Activated CD8-positive, alpha-beta memory T cell treated with anti-CD3 and anti-CD28 coated beads, Interleukin-2, amount 50 U/mL, for 1 hour (primary cell): Measurements from ENCODE around the gene DRD2.

Experiments used
- DNase-seq: peaks from one replicate; pipeline ENCODE4 v3.0.0-alpha.2; 2020; ENCODE audit errors: extremely low read depth

Gene DRD2

DNA sequence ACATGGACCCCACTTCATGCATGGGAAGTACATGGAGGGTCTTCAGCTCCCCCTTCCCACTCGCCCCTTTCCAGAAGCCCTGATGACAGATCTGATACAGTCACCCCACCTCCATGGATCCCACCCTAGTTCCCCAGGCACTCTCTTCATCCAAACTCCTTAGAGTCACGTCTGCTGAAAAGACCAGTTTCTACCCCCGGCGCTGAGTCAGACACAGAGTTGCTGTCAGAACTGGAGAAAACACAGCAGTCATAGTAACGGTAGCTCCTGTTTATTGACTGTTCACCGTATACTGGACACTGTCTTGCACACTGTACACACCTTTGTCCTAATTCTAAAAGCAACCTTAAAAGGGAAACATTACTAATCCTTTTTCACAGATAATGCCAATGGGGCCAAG, 29.1 kb downstream of the DRD2 start:
- DNase-seq, result no peak

GRCh38 chr11:113444502-113445123, 30.6 kb downstream of the DRD2 start:
- DNase-seq, result no peak

GRCh38 chr11:113440816-113441215, 34.4 kb downstream of the DRD2 start:
- DNase-seq, result no peak

DNA sequence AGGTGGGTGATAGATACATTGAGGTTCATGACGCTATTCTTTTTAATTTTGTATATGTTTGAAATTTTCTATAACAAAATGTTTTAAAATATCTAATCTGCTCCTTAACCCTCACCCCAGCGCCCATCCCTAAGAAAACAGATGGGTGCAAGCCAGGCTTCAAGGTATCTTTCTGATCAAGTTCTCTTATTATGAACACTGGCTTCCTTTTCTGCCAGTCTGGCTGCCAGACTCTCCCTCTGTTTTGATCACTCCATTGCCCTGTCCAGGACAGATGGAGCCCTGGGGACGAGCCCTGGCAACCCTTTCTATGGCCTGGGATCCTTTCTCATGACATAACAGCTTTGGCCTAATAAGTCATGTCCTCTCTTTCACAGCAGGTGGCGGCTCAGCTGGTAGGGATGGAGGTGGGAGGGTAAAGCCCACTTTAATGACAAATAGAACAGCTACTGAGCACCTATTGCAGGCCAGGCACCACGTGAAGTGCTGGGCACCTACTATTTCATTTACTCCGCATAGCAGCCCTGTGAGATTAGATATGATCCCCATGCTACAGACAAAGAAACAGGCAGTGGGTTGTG, 38.4 kb downstream of the DRD2 start:
- no peak for DNase-seq

DNA sequence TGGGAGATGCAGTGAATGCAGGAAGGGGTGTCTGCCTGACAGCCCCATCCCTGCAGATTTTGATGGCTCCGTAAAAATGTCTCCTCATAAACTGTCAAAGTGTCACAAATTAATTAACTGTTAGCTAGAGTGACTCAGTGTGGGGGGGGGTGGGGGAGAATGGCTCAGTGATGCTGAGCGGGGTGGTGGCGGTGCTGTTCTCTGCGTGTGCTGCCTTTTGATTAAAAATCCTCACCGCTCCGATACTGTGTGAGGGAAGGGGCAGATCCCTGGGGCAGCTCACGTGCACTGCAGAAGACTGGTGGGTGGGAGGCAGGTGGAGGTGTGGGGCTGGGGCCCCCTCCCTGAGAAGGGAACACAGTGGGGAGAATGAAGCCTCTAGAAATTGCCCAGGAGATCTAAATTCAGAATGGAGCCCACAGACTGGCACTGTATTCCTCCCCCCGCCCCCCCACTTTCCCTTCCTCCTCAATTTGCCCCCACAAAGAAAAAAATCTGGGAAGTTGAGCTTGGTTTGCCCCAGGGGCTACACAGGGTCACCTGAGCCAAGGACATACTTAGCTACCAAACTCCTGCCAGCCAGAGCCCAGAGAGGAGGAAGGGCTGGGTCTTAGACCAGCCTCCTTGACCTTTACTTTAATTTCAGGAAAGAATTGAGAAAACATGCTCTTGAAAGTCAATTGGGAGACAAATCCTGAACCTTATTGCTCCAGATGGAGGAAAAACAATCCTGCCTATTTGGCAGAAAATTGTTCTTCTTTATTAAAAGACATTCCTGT, 39.8 kb downstream of the DRD2 start:
- no peak for DNase-seq

- no peak for DNase-seq
Observed at GRCh38 chr11:113431746-113432145, 43.5 kb downstream of the DRD2 start.

DNA sequence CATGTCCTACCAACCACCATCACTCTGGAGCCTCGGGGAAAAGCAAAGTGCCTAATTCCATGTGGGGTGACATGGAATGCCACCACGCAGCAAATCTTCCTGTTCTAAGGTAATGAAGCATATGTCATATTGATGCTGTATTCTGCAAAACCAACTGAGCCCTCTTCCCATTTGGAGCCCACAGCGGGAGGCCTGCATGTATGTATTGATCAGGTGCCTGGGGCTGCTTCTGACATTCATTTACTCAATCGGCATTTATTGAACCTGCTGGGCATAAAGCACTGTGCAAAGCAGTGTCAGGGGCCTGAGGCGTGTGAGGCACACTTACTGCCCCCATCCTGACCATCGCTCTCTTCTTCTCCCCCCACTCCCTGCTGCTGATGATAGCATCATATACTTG, 48.5 kb downstream of the DRD2 start:
- DNase-seq, result no peak

DNA sequence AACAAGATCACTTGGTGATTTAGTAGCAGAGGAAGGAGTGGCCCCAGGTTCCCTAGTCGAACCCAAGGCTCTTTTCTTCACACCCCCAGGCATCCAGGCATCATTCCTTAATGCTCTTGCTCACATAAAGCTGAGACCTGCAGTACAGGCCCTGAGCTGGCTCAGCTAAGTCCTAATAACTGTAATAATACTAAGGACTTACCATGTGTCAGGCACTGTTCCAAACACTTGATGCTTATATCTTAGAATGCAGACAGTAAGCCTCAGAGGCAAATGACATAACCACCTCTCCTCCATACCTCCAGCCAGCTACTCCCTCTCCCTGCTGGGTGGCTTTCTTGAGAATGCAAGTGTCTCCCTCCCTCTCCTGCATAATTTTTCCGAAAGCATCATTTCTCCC, 54.4 kb downstream of the DRD2 start:
- DNase-seq, result no peak

DNA sequence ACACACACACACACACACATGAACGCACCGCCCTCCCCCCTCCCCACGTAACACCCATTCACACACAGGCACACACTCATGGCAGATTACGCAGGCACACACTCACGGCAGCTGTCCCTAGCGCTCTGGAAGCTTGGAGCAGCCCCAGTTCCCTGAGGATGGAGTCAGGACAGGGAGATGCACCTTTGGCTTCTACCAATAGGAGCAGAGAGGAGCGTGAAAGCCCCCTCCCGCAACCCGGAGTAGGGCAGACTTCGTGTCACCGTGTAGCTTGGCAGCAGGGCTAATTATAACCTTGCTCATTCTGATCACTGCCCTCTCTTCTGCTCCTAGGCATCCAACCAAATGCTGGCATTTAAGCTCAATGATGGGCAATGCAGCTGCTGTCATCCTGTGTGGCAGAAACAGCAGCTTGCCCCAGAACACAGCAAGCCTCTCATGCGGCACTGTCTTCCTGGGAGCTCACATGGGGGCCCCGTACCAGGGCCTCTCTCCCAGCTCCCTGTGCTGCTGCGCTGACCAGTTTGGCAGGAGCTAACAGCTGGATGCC, 55.7 kb downstream of the DRD2 start:
- no peak for DNase-seq

DNA sequence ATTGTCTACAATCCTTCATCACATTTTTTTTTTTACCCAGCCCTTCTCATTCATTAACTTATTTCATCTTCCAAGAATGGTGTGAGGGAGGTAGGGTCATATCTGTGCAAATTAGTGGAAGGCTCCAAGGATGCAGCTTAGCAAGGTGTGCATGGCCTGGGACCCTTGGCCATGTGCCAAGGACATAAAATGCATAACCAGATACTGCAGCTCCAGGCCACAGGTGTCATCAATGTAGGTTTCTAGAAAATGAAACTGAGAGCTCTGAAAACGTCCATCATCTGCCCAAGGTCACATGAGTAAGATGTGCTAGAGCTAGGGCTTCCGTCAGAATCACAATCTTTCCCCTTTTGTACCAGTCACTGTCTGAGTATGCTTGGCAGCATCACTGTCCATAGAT, 57.8 kb downstream of the DRD2 start:
- no peak for DNase-seq

- DNase-seq, result no peak
Observed at GRCh38 chr11:113415343-113415742, 59.9 kb downstream of the DRD2 start.

DNA sequence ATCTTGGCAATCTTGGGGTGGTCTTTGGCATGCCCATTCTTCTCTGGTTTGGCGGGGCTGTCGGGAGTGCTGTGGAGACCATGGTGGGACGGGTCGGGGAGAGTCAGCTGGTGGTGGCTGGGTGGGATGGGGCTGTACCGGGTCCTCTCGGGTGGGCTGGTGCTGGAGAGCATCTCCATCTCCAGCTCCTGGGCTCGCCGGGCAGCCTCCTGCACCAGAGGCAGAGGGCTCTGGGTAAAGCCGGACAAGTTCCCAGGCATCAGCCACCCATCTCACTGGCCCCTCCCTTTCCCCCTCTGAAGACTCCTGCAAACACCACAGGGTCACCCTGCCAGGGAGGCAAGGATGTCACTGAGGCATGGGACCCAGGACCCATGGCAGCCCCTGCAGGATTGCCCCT, 62.5 kb downstream of the DRD2 start:
- DNase-seq, result no peak

- DNase-seq, result no peak
Observed at GRCh38 chr11:113411536-113411935, 63.7 kb downstream of the DRD2 start.

GRCh38 chr11:113410414-113411135, 64.6 kb downstream of the DRD2 start:
- no peak for DNase-seq

- DNase-seq, result no peak
Observed at GRCh38 chr11:113409526-113409925, 65.7 kb downstream of the DRD2 start.

DNA sequence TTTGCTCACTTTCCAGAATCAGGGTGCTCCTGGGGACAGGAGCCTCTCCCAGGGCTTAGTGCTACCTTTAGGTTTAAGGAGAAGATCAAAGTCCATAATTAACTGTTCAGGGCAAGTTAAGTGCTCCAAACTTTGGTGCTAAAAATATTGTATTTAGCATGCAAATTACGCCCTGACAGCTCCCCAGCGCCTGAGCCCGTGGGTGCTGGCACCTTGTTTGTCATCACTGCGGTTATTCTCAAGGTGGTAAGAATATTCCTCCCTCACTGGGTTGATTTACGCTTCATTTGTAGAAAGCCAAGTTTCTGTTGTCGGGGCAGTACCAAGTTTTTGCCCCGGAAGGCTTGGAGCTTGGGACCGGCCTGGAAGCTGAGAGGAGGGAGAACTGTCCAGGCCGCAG, 66.3 kb downstream of the DRD2 start:
- no peak for DNase-seq

- DNase-seq, result no peak
Observed at GRCh38 chr11:113408206-113408605, 67.0 kb downstream of the DRD2 start.

GRCh38 chr11:113407163-113407562, 68.0 kb downstream of the DRD2 start:
- no peak for DNase-seq

DNA sequence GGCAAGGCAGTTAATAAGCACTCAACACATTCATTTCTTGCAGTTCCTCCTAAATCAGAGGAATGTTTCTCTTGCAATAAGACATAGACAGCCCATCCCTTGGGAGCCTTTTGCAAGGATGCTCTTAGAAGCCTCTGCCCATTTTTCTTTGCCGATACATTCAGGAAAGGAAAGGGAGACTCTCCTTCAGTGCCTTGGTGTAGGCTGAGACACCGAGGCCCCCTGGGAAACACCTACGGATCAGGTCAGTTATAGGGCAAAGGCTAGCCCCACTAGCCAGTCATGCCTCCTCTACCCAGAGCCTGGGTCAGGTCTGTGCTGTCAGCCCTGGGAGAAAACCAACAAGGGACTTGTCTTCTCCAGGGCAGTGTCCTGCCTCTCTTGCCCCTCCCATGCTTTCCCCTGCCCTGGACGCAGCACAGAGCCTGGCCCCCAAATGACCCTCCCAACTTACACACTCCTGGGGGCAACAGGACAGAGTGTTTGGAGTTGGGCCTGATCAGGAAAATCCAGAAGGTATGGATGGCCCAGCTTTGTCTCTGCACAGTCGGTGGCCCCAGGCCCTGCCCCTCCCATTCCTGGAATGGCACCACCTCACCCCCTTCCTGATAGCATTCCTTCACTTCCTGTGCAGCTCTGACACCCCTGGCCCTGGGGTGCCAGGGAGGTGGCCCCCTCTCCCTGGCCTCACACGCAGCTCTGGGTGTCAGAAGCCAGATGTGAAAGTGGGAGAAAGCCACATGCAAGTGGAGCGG, 69.3 kb downstream of the DRD2 start:
- no peak for DNase-seq

DNA sequence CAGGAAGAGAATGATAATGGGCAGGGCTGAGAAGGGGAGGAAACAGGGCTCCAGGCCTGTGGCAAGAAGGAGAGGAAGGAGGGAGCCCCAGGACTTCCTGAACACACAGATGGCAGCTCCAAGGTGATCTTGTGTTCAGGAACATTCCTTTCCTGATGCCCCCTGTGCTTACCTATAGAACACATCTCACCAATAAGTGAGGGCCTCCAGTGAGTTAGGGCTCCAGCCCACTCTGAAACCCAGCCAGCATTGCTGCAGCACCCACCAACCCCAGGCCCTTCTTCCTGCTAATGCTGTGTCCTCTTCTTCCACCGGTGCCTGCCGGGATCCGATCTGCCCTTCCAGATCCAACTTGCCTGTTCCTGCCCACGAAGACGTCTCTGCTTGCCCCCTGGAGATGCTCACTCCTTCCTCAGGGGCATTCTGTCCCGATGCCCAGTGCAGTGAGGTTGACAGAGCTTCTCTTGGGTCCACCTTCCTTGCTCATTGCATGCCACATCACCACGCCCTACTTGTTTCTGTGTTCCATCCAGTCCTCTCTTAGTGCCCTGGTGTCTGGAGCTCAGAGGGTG, 70.3 kb downstream of the DRD2 start:
- no peak for DNase-seq

DNA sequence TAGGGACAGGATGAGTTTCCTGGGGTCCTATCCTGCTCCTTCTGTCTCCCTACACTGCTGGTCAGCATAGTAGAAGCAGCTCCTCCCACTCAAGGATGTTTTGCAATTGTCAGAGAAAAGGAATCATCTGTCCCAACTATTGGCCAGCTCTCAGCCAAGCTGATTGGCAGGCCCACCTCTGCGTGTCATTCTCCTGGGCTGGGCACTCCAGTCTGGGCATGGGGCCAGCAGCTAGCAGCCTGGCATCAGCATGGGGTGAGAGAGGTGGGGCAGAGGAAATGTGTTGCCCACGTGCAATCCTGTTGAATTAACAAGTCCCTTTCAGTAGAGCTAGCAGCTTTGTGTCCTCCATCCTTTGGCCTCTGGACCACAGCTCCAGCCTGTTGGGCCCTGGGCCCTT, 73.5 kb downstream of the DRD2 start:
- no peak for DNase-seq
